Glomerular visceral epithelial cell (primary cell): ENCODE measurements around the gene RASL10B.
"Not testable (repeated sequence)": the region's sequence is repeated elsewhere in the genome, so short reads cannot be mapped to it uniquely, and the experiment has no call there.

ENCODE experiments used
- DNase-seq: peaks from one replicate; pipeline ENCODE4 v3.0.0-alpha.2; 2016; ENCODE audit errors: extremely low spot score

RASL10B gene

DNA sequence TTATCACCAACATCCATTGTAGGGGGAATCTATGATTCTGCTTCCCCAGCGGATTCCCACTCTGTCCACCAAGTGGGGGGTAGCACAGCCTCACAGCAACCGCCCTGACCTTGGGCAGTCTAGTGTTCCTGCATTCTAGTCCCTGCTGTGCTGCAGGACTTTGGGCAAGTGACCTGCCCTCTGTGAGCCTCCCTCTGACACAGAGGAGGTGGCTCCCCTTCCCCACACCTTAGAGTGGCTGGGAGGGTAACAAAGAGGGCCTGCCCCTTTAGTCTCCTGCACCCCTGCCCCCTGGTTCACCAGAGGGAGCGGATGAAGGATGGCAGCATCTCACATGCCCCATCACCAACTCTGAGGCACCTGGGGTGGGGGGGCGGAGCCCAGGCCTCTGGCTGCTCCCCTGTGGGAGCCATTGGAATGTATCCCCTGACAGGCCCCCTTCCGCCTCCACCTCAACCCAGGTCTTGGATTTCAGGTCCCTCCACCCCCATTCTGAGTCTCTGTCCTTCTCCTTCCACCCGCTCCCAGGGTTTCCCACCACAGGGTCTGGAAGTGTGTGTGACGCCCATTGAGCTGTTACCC, 11.5 kb downstream of the RASL10B start:
- DNase-seq, result no peak

- peak; percentile 44 for DNase-seq
Observed at GRCh38 chr17:35743626-35744328, 12.3 kb downstream of the RASL10B start.

- DNase-seq, result no peak
Observed at GRCh38 chr17:35744830-35745229, 13.4 kb downstream of the RASL10B start.

DNA sequence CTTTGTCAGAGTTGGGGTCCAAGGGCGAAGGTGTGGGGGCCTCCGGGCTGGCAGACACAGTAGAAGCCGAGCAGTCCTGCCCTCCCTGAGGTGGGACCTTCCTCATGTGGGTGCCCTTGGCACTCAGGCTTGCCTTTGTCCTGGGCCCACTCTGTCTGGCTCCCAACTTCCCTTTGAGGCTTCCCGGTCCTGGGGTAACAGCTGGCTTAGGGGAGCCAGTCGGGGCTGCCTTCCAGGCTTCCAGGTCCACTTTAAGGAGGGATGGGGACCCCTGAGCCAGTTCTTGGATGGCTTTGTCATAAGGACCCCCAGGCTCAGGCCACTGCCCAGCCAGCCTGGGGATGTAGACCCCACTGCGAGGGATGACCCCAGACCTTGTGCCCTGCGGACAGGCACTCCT, 13.8 kb downstream of the RASL10B start:
- DNase-seq, result no peak

DNA sequence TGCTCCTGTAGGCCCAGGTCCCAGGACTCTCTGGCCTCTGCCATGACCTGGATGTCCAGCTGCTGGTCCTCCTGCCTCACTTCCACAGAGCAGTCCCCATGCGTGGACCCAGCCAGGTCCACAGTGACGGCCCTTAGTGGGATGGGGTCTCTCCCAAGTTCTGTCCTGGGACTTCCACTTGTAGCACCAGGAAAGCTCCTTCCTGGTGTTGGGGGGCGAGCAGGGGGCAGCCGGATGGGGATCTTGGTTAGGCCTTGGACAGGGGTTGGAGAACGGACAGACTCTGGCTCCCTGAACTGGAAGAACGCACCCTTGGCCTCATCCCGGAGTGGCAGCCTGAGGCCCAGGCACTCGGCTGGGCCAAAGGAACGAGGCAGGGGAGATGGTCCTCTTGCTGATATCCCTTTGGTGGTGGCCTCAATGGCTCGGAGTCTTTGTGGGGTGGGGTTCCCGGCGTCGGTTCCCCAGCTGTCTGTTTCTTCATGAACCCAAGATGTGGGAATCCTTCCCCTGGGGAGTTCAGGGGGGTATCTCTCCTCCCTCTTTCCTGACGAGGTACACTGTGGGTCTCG, 14.4 kb downstream of the RASL10B start:
- DNase-seq, result no peak

DNA sequence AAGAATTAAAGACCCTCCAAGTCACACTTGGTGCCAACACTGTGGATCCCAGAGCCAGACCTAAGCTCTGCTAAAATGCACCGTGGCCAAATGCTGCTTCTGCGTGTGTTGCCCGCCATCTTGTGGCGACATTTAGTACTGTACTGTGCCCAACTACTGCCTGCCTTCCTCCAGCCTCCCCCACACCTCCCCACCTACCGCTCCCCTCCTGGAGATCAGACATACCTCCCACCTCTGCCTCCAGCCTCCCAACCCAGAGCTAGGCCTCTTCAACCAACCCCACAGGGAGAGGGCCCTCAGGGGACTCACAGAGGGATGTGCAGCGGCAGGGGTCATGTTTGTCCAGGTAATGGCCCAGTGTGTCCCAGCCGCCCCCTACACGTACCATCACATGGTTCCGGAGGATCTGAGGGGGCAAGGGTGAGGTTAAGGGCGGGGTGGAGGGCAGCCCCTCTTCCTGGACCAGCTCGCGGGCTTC, 16.1 kb downstream of the RASL10B start:
- peak; percentile 77 for DNase-seq

GRCh38 chr17:35748341-35748841, 17.0 kb downstream of the RASL10B start:
- DNase-seq, result peak; percentile 32

GRCh38 chr17:35748979-35749378, 17.5 kb downstream of the RASL10B start:
- no peak for DNase-seq

- DNase-seq, result no peak
Observed at GRCh38 chr17:35749560-35750412, 18.3 kb downstream of the RASL10B start.

DNA sequence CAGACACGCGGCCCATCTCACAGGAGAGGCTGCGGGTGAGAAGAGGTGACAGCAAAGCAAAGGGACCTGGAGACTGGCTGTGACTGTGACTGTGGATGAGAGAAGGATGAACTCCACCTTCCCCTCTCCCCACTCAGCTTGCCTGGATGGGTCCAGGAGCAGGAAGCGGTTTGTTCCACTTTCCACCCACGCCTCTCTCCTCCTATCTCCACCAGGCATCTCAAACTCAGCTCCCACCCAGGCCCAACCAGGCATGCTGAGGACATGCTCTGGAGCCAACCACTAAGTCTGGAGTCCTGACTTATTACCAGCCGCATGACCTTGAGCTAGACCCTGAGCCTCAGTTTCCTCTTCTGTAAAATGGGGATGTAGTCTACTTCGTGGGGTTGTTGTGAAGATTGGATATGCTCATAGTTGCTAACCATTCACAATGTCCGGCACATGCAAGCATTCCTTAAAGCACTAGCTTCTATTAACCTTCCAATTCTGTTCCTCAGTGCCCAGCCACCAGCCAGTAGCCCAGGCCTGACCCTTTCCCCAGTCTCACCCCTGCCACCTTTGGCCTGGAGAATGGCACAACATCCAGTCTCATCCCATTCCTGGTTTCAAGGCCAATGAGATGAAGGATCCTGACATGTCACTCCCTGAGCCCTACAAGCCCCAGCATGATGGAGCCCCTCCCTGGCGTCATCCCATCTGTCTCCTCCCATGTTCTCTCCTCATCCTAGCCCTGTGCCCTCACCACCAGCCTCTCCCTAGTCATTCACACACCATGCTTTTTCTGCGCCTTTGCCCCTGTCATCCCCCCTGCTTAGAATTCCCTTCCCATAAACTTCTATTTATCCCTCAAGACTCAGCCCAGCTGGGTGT, 19.3 kb downstream of the RASL10B start:
- DNase-seq, result no peak

- not testable (repeated sequence) for DNase-seq
Observed at GRCh38 chr17:35751541-35751940, 20.1 kb downstream of the RASL10B start.

DNA sequence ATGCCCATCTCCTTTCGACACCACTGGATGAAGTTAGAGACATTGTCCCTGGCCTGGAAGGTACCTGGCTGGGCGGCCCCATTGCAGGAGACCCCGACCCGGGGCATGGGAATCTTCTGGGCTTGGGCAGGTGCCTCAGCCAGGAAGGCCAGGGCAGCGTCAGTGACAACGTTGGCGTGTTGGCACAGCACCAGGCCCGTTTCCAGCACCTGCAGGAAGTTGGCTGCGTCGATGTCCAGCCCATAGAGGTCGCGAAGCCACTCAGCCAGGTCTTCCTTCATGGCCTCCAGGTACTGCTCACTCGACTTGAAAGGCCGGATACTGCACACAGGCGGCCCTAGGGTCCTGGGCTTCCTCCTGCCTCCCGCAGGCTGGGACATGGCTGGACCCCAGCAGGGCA, 21.0 kb downstream of the RASL10B start:
- DNase-seq, result no peak

GRCh38 chr17:35752945-35753764, 21.7 kb downstream of the RASL10B start, which contains the start of gene GAS2L2:
TSS of gene GAS2L2 (minus strand) at chr17:35753239. CDS start at chr17:35752850, 389 bp downstream.
- DNase-seq, result no peak

DNA sequence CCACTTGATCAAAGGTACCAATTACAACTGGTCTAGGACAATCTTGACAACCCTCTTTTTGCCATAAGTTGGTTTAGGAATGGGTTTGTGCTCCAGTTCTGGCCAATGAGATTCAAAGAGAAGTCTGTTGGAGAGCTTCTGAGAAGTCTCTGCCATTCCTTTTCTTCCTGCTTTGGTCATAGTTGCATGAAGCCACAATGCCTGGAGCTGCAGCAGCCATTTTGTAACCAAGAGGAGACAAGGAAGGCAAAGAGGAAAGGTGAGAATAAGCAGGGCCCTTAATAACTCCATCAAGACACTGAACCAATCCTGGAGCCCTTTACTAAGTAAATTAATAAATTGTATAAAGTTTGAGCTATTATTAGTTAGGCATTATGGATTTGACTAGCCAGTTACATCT, 25.8 kb downstream of the RASL10B start:
- no peak for DNase-seq

DNA sequence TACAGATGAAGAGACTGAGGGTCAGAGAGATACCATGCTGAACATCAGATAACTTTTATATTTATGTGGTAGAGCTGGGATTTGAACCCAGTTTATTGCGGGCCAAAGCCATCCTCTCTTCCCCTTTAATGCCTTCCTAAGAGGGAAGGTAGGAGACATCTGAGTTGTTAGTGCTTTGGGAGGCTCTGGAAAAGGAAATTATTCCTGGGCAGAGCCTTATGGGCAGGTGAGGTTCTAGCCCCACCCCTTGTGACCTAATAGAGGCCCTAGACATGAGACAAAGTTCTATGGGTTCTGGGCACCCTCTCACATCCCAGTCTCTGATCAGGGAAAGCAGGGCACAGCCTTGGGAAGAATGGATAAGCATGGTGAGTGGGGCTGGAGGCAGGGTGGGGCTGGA, 29.1 kb downstream of the RASL10B start, which contains the start of gene C17orf50:
C17orf50 (plus strand) TSS at position 301 of the 400 bp plus-strand sequence; CDS start at position 356, 55 bp downstream.
- DNase-seq, result no peak

DNA sequence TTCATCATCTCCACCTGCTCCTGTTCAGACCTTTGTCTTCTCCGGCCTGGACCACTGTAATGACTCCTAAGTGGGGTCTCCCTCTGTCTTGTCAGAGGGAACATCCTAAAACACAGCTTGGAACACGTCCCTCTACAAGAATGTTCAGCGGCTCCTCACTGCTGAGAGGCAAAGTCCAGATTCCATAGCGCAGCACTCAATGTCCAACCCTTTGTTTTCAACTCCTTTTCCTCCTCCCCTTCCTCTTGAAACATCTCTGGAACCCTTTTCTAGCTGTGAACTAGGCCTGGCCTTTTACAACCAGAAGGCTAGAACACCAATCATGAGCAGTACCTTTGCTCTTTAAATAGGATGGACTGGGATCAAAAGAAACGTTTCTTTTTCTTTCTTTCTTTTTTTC, 30.2 kb downstream of the RASL10B start:
- DNase-seq, result no peak

- no peak for DNase-seq
Observed at GRCh38 chr17:35763767-35764122, 32.3 kb downstream of the RASL10B start.

DNA sequence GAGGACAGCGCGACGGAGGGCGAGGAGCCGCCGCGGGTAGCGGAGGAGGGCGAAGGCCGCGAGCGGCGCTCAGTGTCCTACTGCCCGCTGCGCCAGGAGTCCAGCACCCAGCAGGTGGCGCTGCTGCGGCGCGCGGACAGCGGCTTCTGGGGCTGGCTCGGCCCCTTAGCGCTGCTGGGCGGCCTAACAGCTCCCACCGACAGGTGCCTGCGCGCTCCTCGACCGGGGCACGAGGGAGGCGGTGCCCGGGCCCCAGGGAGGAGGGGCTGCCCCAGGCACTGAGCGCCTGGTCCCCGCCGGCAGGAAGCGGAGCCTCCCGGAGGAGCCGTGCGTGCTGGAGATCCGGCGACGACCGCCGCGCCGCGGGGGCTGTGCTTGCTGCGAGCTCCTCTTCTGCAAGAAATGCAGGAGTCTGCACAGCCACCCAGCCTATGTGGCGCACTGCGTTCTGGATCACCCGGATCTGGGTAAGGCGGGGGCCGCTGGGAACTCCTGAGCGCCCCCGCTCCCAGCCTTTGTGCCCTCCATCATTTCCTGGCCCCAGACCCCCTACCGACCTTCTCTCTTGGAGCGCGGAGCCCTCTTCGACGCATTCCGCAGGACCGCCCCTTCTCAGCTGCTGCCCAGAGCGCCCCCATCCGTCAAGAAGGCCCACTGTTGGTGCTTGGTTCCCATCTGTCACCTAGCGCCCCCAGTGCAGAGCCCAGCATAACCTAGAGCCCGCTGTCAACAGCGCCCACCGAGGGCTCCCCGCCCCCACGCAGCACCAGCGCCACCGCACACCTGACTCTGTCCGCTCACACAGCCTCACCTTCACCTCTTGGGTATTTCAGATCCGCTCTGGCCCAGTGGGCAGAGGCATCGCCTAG, 32.9 kb downstream of the RASL10B start:
- DNase-seq, result peak; percentile 95

DNA sequence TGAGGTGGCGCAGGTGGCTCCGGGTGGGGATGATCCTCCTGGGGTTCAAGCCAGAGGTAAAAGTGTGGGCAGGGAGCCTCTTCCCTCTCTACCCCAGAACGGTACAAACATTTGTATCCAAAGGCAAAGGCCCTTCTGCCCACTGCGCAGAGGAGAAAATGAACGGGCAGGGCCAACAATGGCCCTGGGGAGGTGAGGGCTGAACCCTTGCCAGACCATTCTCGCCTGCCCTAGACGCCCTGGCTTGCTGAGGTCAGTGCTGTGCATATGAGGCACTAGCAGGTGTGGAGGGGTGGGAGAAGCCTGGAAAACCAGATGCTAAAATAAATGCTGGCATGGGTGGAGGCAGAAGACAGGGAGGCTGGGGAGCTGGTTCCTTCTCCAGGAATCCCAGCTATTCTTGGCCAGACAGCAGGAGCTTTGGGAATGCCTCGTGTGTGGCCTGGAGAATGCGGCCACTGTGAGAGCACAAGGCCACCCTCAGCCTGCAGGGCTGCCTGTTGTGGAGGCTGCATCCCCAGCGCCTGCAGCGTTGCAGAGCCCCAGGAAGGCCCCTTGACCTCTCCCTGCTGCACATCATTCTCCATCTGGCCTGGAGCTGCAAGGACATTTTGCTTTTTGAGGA, 33.8 kb downstream of the RASL10B start:
- no peak for DNase-seq
